Parathyroid adenoma (tissue), 2 donors: ENCODE results near the gene KBTBD3.

Experiments
- H2AFZ ChIP-seq: fragments of 300-600 bp; sonication (generic); one replicate; pipeline ENCODE4 v1.7.0; 2017; ENCODE audit warnings: antibody characterized with exemption, mild to moderate bottlenecking
- H3K27ac ChIP-seq: fragments of 300-600 bp; sonication (generic); one replicate; pipeline ENCODE4 v1.7.0; 2017
- H3K27me3 ChIP-seq: fragments of 300-600 bp; sonication (generic); one replicate; pipeline ENCODE4 v1.7.0; 2017; ENCODE audit warnings: low read length; ENCODE audit not compliant: control insufficient read depth, insufficient read depth
- H3K36me3 ChIP-seq: fragments of 300-600 bp; sonication (generic); one replicate; pipeline ENCODE4 v1.7.0; 2017; ENCODE audit warnings: low read length; ENCODE audit not compliant: control insufficient read depth, insufficient read depth
- H3K4me1 ChIP-seq: fragments of 300-600 bp; sonication (generic); one replicate; pipeline ENCODE4 v1.7.0; 2017; ENCODE audit warnings: control low read depth
- H3K4me2 ChIP-seq: fragments of 300-600 bp; sonication (generic); one replicate; pipeline ENCODE4 v1.7.0; 2017; ENCODE audit warnings: low read length
- H3K4me3 ChIP-seq: fragments of 300-600 bp; sonication (generic); one replicate; pipeline ENCODE4 v1.7.0; 2017; ENCODE audit warnings: low read depth, low read length
- H3K79me2 ChIP-seq: fragments of 300-600 bp; sonication (generic); one replicate; pipeline ENCODE4 v1.7.0; 2017; ENCODE audit warnings: control low read depth
- H3K9ac ChIP-seq: fragments of 300-600 bp; sonication (generic); one replicate; pipeline ENCODE4 v1.7.0; 2017; ENCODE audit warnings: mild to moderate bottlenecking
- H3K9me3 ChIP-seq: fragments of 300-600 bp; sonication (generic); one replicate; pipeline ENCODE4 v1.7.0; 2017; ENCODE audit warnings: low read length; ENCODE audit not compliant: control insufficient read depth
- CTCF ChIP-seq: fragments of 300-600 bp; sonication (generic); IDR thresholded peaks from one replicate; pipeline ENCODE4 v1.7.0; 2017; ENCODE audit warnings: antibody characterized with exemption, mild to moderate bottlenecking
- donor health status: primary hyperparathyroidism.

The KBTBD3 gene

GRCh38 chr11:106076919-106077608, at the start of gene KBTBD3:
KBTBD3 (minus strand) TSS chr11:106077347; CDS start chr11:106059097, 18,250 bp downstream.
- no peaks in the 10 kb centered on the region for H3K9me3 ChIP-seq
- H3K4me1 ChIP-seq: peaks cover 12% of the 10 kb centered on the region
- H3K4me2 ChIP-seq: peak within 1 kb of the TSS; percentile 80
- H3K9ac ChIP-seq: peak within 1 kb of the TSS; percentile 87
- peak; percentile 25 for TF ChIP-seq CTCF
- H3K27me3 ChIP-seq: no peaks in the 10 kb centered on the region
- peak within 1 kb of the TSS; percentile 92 for H2AFZ ChIP-seq
- H3K79me2 ChIP-seq: peaks cover 7% of the 10 kb centered on the region
- peak within 1 kb of the TSS; percentile 94 for H3K27ac ChIP-seq
- no peaks in the 10 kb centered on the region for H3K36me3 ChIP-seq
- H3K4me3 ChIP-seq: peak within 1 kb of the TSS; percentile 88

- Histone ChIP-seq H3K79me2 (no peaks in the 10 kb centered on the region), H3K36me3 (no peaks in the 10 kb centered on the region), H2AFZ (no peak overlapping the region), H3K4me3 (no peak overlapping the region), H3K9me3 (no peaks in the 10 kb centered on the region), H3K9ac (no peak overlapping the region), H3K4me2 (no peak overlapping the region), H3K27me3 (no peaks in the 10 kb centered on the region), H3K4me1 (no peaks in the 10 kb centered on the region), H3K27ac (no peak overlapping the region)
- TF ChIP-seq CTCF: no peak
Measured at GRCh38 chr11:106121570-106122320, 44.6 kb upstream of the KBTBD3 start.

GRCh38 chr11:106105986-106106385, 28.8 kb upstream of the KBTBD3 start:
- Histone ChIP-seq H3K27me3 (no peaks in the 10 kb centered on the region), H3K9ac (no peak overlapping the region), H3K9me3 (no peaks in the 10 kb centered on the region), H3K4me1 (no peaks in the 10 kb centered on the region), H3K27ac (no peak overlapping the region), H3K4me2 (no peak overlapping the region), H3K4me3 (no peak overlapping the region), H3K79me2 (no peaks in the 10 kb centered on the region), H3K36me3 (no peaks in the 10 kb centered on the region), H2AFZ (no peak overlapping the region)
- TF ChIP-seq CTCF: no peak

- Histone ChIP-seq H3K9ac (no peak overlapping the region), H3K9me3 (no peaks in the 10 kb centered on the region), H3K79me2 (no peaks in the 10 kb centered on the region), H3K4me1 (no peaks in the 10 kb centered on the region), H2AFZ (no peak overlapping the region), H3K4me3 (no peak overlapping the region), H3K27ac (no peak overlapping the region), H3K36me3 (no peaks in the 10 kb centered on the region), H3K4me2 (no peak overlapping the region), H3K27me3 (no peaks in the 10 kb centered on the region)
- no peak for TF ChIP-seq CTCF
Measured at GRCh38 chr11:106101819-106102218, 24.7 kb upstream of the KBTBD3 start.
